Ishikawa (cell line): Measurements from ENCODE around the gene PURB.

ENCODE experiments used
- CEBPB ChIP-seq: IDR thresholded peaks from 2 replicates; pipeline ENCODE4 v1.6.1; 2012
- CREB1 ChIP-seq: IDR thresholded peaks from 2 replicates; pipeline ENCODE4 v1.6.1; 2012; ENCODE audit warnings: low read depth
- EGR1 ChIP-seq: IDR thresholded peaks from 2 replicates; pipeline ENCODE4 v1.6.1; 2012
- EP300 ChIP-seq: IDR thresholded peaks from 2 replicates; pipeline ENCODE4 v1.6.1; 2012; ENCODE audit warnings: borderline replicate concordance
- FOXM1 ChIP-seq: IDR thresholded peaks from 2 replicates; pipeline ENCODE4 v1.6.1; 2012; ENCODE audit warnings: low read depth, borderline replicate concordance
- NFIC ChIP-seq: IDR thresholded peaks from 2 replicates; pipeline ENCODE4 v1.6.1; 2012
- RAD21 ChIP-seq: IDR thresholded peaks from 2 replicates; pipeline ENCODE4 v1.6.1; 2012; ENCODE audit warnings: low read depth
- TAF1 ChIP-seq: IDR thresholded peaks from 2 replicates; pipeline ENCODE4 v1.6.1; 2012; ENCODE audit warnings: low read depth, mild to moderate bottlenecking
- TCF12 ChIP-seq: IDR thresholded peaks from 2 replicates; pipeline ENCODE4 v1.6.1; 2012; ENCODE audit warnings: low read depth
- TEAD4 ChIP-seq: IDR thresholded peaks from 2 replicates; pipeline ENCODE4 v1.6.1; 2012
- YY1 ChIP-seq: IDR thresholded peaks from 2 replicates; pipeline ENCODE4 v1.6.1; 2012; ENCODE audit warnings: low read depth
- ZBTB7A ChIP-seq: IDR thresholded peaks from 2 replicates; pipeline ENCODE4 v1.6.1; 2012; ENCODE audit warnings: low read depth
- TF ChIP-seq, protein P1 (sequence below): IDR thresholded peaks from 2 replicates; pipeline ENCODE4 v1.6.1; 2012; ENCODE audit warnings: low read depth, mild to moderate bottlenecking
- TF ChIP-seq, protein P2 (sequence below): IDR thresholded peaks from 2 replicates; pipeline ENCODE4 v1.6.1; 2012
- TF ChIP-seq, protein P3 (sequence below): IDR thresholded peaks from 2 replicates; pipeline ENCODE4 v1.6.1; 2012

Gene PURB

DNA sequence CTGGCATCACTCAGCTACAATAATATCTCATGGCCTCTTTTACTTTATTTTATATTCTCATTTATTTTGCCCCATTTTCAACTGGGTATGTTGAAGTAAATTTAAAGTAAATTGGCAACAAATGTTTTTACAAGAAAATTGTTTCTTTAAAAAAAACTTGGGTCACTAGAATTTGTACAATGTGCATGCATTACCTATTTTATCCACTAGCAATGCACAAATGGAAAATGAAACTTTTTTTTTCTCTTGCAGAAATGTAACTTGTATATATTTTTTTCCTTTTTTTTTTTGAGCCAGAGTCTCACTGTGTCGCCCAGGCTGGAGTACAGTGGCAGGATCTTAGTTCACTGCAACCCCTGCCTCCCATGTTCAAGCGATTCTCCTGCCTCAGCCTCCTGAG is 27.2 kb downstream of the PURB start:
- TF ChIP-seq TEAD4 (no peak), YY1 (no peak), EGR1 (no peak), TCF12 (no peak), TAF1 (no peak), CEBPB (no peak), CREB1 (no peak), FOXM1 (no peak), NFIC (no peak), RAD21 (no peak), EP300 (no peak)
- TF ChIP-seq, protein P1, sequence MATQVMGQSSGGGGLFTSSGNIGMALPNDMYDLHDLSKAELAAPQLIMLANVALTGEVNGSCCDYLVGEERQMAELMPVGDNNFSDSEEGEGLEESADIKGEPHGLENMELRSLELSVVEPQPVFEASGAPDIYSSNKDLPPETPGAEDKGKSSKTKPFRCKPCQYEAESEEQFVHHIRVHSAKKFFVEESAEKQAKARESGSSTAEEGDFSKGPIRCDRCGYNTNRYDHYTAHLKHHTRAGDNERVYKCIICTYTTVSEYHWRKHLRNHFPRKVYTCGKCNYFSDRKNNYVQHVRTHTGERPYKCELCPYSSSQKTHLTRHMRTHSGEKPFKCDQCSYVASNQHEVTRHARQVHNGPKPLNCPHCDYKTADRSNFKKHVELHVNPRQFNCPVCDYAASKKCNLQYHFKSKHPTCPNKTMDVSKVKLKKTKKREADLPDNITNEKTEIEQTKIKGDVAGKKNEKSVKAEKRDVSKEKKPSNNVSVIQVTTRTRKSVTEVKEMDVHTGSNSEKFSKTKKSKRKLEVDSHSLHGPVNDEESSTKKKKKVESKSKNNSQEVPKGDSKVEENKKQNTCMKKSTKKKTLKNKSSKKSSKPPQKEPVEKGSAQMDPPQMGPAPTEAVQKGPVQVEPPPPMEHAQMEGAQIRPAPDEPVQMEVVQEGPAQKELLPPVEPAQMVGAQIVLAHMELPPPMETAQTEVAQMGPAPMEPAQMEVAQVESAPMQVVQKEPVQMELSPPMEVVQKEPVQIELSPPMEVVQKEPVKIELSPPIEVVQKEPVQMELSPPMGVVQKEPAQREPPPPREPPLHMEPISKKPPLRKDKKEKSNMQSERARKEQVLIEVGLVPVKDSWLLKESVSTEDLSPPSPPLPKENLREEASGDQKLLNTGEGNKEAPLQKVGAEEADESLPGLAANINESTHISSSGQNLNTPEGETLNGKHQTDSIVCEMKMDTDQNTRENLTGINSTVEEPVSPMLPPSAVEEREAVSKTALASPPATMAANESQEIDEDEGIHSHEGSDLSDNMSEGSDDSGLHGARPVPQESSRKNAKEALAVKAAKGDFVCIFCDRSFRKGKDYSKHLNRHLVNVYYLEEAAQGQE = no peak
- TF ChIP-seq, protein P2, sequence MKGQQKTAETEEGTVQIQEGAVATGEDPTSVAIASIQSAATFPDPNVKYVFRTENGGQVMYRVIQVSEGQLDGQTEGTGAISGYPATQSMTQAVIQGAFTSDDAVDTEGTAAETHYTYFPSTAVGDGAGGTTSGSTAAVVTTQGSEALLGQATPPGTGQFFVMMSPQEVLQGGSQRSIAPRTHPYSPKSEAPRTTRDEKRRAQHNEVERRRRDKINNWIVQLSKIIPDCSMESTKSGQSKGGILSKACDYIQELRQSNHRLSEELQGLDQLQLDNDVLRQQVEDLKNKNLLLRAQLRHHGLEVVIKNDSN = no peak
- TF ChIP-seq, protein P3, sequence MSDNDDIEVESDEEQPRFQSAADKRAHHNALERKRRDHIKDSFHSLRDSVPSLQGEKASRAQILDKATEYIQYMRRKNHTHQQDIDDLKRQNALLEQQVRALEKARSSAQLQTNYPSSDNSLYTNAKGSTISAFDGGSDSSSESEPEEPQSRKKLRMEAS = no peak

DNA sequence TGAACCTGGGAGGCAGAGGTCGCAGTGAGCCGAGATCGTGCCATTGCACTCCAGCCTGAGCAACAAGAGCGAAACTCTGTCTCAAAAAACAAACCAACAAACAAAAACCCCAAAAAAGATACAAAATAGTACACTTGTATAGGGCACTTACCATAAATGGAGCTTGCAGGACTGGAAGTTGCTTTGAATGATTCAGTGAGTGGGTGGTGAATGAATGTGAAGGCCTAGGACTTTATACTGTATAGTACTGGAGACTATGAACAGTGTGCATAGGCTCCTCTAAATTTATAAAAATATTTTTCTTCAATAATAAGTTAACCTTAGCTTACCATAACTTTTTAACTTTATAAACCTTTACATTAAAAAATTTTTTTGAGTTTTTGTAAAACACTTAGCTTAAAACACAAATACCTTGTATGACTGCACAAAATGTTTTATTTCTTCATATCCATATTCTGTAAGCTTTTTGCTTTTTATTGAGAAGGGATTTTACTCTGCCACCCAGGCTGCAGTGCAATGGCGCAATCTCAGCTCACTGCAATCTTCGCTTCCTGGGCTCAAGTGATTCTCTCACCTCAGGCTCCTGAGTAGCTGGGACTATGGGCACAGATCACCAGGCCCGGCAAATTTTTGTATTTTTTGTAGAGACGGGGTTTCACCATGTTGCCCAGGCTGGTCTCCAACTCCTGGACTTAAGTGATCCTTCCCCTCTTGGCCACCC is 30.5 kb downstream of the PURB start:
- TF ChIP-seq, protein P3 = no peak
- no peak for TF ChIP-seq CREB1
- TF ChIP-seq RAD21 = no peak
- TF ChIP-seq EP300 = no peak
- TF ChIP-seq TEAD4 = no peak
- TF ChIP-seq YY1 = no peak
- no peak for TF ChIP-seq ZBTB7A
- TF ChIP-seq NFIC = no peak
- no peak for TF ChIP-seq TCF12
- TF ChIP-seq TAF1 = no peak
- TF ChIP-seq, protein P1 = no peak
- TF ChIP-seq EGR1 = no peak
- TF ChIP-seq, protein P2 = no peak
- TF ChIP-seq CEBPB = no peak
- no peak for TF ChIP-seq FOXM1

DNA sequence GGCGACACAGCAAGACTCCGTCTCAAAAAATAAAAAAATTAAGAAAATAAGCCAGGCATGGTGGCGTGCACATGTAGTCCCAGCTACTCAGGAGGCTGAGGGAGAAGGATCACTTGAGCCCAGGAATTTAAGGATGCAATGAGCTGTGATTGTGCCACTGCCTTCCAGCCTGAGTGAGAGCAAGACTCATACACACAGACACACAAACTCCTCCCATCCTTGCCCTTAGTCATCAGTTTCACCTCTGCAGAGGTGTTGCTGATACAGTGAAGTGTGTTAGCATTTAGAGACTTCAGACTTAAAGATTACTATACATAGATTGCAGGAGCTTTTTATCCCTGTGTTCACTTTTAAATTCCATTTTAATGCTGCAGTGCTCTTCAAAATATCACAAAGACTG is 31.9 kb downstream of the PURB start:
- no peak for TF ChIP-seq FOXM1

DNA sequence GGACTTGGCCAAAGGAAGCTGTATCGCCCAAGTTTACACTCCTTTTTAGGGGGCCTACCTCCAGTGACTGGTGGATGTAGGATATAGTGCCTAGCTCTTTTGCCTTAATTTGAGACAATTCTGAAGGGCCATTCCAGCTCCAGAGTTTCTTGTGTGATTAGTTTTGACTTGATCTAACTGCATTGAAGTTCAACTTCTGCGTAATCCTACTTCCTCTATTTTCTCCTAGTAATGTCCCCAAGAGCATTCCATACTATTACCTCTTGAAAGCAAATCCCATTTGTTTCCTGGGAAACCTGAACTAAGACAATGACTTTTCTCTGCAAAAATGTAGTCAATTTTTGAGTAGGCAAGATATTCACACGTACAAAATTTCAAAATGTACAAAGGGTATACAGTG is 32.7 kb downstream of the PURB start:
- TF ChIP-seq YY1 (no peak), TAF1 (no peak), ZBTB7A (no peak), EGR1 (no peak), RAD21 (no peak), FOXM1 (no peak), CREB1 (no peak), EP300 (no peak)

DNA sequence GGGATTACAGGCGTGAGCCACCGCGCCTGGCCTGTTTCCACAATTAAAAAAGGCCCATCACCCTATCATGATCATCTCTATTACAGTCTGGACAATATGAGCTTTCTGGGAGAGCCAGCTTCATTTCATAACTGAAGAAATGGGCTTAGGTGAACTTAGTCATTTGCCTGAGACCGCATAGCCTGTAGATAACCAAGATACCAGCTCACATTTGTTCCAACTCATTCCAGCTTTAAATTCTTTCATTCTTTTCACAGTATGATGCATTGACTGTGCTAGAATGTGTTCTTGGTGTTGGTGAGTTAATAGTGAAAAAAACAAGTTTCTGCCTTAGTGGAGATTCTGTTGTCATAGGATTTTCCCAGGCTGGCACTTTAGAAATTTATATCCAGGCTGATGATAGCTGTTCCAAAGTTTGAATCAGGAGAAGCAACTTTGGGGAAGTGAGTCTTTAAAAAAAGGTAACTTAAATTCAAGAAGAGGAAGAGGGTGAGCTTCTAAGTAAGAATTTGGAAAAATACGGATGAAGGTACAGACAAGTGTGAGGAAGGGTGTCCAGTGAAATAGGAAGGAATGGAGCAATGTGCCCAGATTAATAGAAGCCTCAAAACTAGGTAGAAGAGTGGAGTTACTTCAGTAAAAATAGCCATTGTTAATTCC is 35.3 kb downstream of the PURB start:
- TF ChIP-seq ZBTB7A = no peak
- TF ChIP-seq, protein P3 = no peak
- TF ChIP-seq, protein P1 = no peak
- TF ChIP-seq CREB1 = no peak
- no peak for TF ChIP-seq RAD21
- TF ChIP-seq TAF1 = no peak
- TF ChIP-seq YY1 = no peak
- no peak for TF ChIP-seq EP300
- TF ChIP-seq FOXM1 = no peak
- no peak for TF ChIP-seq TCF12
- TF ChIP-seq EGR1 = no peak
- TF ChIP-seq, protein P2 = no peak
- TF ChIP-seq NFIC = no peak
- TF ChIP-seq CEBPB = no peak
- no peak for TF ChIP-seq TEAD4
